Thyroid gland (tissue), 4 donors: ENCODE data around the gene FAM78A.

ENCODE experiments used
- CTCF ChIP-seq, 6 experiments: fragments of 200-600 bp in 3 of 6; fragments of 450-650 bp in 3 of 6; sonication (generic) in 3 of 6; IDR thresholded peaks; one replicate each; pipeline ENCODE4 v1.5.1; 2016 to 2019; ENCODE audit warnings: antibody characterized with exemption in 6 of 6, mild to moderate bottlenecking in 2 of 6, inconsistent platforms in 1 of 6, moderate library complexity in 1 of 6
- POLR2A ChIP-seq, 2 donors: fragments of 450-650 bp; IDR thresholded peaks; one replicate each; pipeline ENCODE4 v1.6.1; 2017; ENCODE audit warnings: antibody characterized with exemption in 2 of 2, mild to moderate bottlenecking in 2 of 2, moderate library complexity in 1 of 2

GRCh38 chr9:131277287-131277909 lies 1.1 kb upstream of the FAM78A start:
- TF ChIP-seq CTCF (IDR thresholded peaks at IDR 0.05) (no peak), POLR2A (IDR thresholded peaks at IDR 0.05) (no peak)
